ENCODE results near the gene ANKRD16.
"Not testable (repeated sequence)": the region's sequence is repeated elsewhere in the genome, so short reads cannot be mapped to it uniquely, and the experiment has no call there.

DNA sequence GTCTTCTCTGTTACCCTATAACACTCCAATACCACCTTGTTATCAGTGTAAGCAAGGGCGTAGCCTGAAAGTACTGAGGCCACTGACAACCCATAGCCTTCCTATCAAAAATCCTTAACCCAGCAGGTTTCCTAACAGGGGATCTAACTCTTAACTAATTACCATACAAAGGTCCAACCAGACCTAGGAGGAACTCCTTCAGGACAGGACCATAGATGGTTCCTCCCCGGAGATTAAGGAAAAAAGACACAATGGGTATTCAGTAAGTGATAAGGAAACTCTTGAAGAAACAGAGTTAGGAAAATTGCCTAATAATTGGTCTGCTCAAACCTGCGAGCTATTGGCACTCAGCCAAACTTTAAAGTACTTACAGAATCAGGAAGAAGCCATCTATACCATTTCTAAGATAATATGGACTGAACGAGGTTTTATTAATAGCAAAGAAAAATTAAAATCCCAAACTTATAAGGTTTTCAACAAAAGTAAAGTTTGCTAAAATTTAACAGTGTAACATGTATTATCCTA lies 22.5 kb downstream of the ANKRD16 start:
- not testable (repeated sequence) for TF ChIP-seq EZH2 (IDR thresholded peaks at IDR 0.05; ENCODE audit: low read length, unreplicated experiment); EZH2phosphoT487 (IDR thresholded peaks at IDR 0.05; ENCODE audit: borderline replicate concordance, low read length)
- TF ChIP-seq, protein P1, sequence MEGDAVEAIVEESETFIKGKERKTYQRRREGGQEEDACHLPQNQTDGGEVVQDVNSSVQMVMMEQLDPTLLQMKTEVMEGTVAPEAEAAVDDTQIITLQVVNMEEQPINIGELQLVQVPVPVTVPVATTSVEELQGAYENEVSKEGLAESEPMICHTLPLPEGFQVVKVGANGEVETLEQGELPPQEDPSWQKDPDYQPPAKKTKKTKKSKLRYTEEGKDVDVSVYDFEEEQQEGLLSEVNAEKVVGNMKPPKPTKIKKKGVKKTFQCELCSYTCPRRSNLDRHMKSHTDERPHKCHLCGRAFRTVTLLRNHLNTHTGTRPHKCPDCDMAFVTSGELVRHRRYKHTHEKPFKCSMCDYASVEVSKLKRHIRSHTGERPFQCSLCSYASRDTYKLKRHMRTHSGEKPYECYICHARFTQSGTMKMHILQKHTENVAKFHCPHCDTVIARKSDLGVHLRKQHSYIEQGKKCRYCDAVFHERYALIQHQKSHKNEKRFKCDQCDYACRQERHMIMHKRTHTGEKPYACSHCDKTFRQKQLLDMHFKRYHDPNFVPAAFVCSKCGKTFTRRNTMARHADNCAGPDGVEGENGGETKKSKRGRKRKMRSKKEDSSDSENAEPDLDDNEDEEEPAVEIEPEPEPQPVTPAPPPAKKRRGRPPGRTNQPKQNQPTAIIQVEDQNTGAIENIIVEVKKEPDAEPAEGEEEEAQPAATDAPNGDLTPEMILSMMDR (conservative IDR thresholded peaks at IDR 0.05; ENCODE audit: low read depth, low read length): not testable (repeated sequence)

Measured in PC-3 (cell line).